Liver (tissue), 3 donors: ENCODE measurements around the gene ZNF205.

Source experiments
- CTCF ChIP-seq: fragments of 150-350 bp; IDR thresholded peaks from 2 replicates; pipeline ENCODE4 v1.5.1; 2017; ENCODE audit warnings: improper control_type of control experiment, low read depth, low read length; ENCODE audit not compliant: missing input control
- GABPA ChIP-seq, 2 donors: IDR thresholded peaks in 1 of 2; conservative IDR thresholded peaks in 1 of 2; 2 replicates each; pipeline ENCODE4 v1.6.1; 2016; ENCODE audit warnings: antibody characterized with exemption in 2 of 2, mild to moderate bottlenecking in 1 of 2, moderate library complexity in 1 of 2
- donor health status: healthy.
- donor health status: healthy.

GRCh38 chr16:3158510-3159314 lies 46.3 kb downstream of the ZNF205 start:
- TF ChIP-seq GABPA (IDR thresholded peaks at IDR 0.05 in 1 of 2, conservative IDR thresholded peaks at IDR 0.05 in 1 of 2) (peak in 1 of 2 donors; percentile 35), CTCF (no peak)
